Measurements from ENCODE around the gene SHQ1.

- TF ChIP-seq CTCF (IDR thresholded peaks at IDR 0.05) = peak in 5 of 7 experiments; percentile 6 to 50 (median 40)
- no peak for TF ChIP-seq POLR2A (IDR thresholded peaks at IDR 0.05)
Observed at GRCh38 chr3:72836923-72837322, 11.3 kb downstream of the SHQ1 start.
